HG03175 (cell line): ENCODE data around the gene FOXK1.
A peak's percentile ranks its signal among the peaks of the same experiment; 100 is the strongest.
"Not testable (repeated sequence)": the region's sequence is repeated elsewhere in the genome, so short reads cannot be mapped to it uniquely, and the experiment has no call there.

Source experiments
- ATAC-seq: cut with Tn5 transposase; IDR thresholded peaks from one replicate; pipeline ENCODE4 v1.9.1; 2021; ENCODE audit warnings: mild to moderate bottlenecking, moderate library complexity; ENCODE audit not compliant: unreplicated experiment

The FOXK1 gene

GRCh38 chr7:4665661-4666060 lies 16.4 kb upstream of the FOXK1 start:
- ATAC-seq = no peak

- ATAC-seq = no peak
These were observed 14.2 kb upstream of the FOXK1 start for GRCh38 chr7:4667776-4668509.

DNA sequence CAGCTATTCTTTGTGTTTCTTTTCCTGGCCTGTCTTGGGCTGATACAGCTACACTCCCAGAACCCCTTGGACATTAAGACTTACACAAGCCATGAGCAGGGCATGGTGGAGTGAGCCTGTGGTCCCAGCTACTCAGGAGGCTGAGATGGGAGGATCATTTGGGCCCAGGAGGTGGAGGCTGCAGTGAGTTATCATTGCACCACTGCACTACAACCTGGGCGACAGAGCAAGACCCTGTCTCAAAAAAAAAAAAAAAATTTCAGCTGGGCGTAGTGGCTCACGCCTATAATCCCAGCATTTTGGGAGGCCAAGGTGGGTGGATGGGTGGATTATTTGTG lies 13.6 kb upstream of the FOXK1 start:
- ATAC-seq = no peak

DNA sequence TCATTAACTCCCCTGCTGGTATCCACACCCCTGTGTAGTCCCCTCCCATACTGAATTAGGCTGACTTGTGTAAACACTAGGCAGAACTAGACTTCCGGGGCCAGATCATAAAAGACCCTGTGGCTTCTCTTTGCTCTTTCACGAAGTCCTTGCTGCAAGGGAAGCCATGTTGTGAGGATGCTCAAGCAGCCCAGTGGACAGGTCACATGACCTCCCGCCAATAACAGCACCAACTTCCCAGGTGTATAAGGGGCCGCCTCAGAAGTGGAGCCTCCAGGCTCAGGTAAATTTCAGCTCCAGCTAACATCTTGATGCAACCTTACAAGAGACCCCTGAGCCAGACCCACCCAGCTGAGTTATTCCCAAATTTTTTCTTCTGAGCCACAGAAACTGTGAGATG lies 11.3 kb upstream of the FOXK1 start:
- ATAC-seq = no peak

GRCh38 chr7:4675771-4676367 lies 6.2 kb upstream of the FOXK1 start:
- no peak for ATAC-seq

GRCh38 chr7:4677518-4677917 lies 4.6 kb upstream of the FOXK1 start:
- ATAC-seq = not testable (repeated sequence)

- no peak for ATAC-seq
These were observed 760 bp upstream of the FOXK1 start for GRCh38 chr7:4681218-4681851.

GRCh38 chr7:4682621-4683042 lies 537 bp downstream of the FOXK1 start:
- ATAC-seq = peak; percentile 30

DNA sequence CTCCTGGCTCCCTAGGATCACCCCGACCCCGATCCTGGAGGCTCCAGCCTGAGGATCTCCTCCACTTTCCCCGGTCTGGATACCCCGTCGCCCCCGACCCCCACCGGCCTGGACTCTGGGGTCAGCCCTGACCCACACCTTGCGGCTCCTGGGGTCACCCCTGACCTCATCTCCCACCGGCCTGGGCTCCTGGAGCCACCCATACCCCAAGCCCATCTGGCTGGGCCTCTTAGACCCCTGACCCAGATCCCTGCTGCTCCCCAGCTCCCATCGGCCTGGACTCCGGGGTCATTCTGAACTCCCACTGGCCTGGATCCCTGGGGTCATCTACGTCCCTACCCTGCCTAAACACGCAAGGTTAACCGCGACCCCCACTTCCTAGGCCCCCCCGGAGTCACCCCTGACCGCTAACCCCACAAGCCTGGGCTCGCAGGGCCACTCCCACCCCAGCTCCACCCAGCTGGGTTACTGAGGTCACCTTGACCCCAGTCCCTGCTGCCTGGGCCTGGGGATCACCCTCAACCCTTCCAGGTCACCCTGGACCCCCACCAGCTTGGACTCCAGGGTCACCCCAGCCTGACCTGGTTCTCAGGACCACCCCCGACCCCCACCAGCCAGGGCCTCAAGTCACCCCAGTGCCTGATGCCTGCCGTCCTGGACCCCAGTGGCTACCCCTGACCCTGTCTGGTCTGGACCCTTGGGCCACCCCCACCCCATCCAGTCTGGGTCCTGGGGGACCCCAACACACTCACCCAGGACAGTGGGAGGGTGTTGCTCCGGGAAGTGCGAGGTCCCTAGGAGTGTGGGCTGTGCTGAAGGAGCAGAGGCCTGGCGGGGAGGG lies 1.2 kb downstream of the FOXK1 start:
- no peak for ATAC-seq

- ATAC-seq = peak; percentile 29
These were observed 1.9 kb downstream of the FOXK1 start for GRCh38 chr7:4683884-4684565.

GRCh38 chr7:4684846-4685245 lies 2.8 kb downstream of the FOXK1 start:
- ATAC-seq = no peak

- ATAC-seq = not testable (repeated sequence)
These were observed 3.6 kb downstream of the FOXK1 start for GRCh38 chr7:4685676-4686075.

DNA sequence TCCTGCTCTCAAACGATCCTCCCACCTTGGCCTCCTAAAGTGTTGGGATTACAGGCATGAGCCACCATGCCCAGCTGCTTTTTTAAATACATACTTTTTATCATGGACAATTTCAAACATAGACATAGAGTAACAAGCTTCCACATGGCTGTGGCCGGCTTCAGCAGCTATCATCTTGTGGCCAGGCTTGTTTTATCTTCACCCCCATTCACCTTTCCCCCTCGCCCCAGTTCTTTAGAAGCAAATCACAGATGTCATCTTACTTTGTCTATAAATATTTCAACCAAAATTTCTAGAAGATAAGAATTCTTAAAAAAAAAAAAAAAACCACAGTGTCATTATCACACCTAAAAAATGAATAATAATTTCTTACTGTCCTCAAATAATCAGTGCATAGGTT lies 5.9 kb downstream of the FOXK1 start:
- ATAC-seq = no peak

DNA sequence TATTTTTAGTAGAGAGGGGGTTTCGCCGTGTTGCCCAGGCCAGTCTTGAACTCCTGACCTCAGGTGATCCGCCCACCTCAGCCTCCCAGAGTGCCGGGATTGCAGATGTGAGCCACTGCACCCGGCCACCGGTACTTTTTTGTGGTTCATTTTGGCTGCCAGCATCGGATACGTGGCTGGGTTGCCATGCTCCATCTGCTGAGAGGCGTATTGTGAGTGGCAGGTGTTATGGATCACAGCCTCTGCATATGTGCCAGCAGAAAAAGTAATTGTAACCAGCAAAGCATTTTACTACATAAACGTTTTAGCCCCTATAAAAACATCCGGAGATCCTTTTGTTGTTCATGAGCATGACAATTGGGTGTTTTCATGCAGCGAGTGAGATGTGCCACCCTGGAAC lies 7.1 kb downstream of the FOXK1 start:
- no peak for ATAC-seq

DNA sequence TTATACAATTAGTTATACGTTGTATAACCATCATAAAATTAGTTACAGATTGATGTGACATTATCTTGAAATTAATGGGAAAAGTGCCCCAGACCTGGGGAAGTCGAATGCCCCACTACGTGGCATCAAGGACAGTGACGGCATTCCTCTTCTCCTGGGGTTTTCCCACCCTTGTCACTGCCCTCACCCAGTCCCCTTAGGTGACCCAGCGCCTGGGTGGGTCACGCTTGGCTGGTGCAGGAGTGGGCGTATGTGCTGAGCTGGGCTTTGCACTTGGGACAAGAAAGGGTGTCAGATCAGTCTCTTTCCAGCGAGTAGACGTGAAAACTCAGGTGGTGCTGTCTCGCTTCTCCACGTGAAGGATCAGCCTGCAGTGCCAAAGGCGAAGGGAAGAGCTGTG lies 7.6 kb downstream of the FOXK1 start:
- ATAC-seq = no peak

DNA sequence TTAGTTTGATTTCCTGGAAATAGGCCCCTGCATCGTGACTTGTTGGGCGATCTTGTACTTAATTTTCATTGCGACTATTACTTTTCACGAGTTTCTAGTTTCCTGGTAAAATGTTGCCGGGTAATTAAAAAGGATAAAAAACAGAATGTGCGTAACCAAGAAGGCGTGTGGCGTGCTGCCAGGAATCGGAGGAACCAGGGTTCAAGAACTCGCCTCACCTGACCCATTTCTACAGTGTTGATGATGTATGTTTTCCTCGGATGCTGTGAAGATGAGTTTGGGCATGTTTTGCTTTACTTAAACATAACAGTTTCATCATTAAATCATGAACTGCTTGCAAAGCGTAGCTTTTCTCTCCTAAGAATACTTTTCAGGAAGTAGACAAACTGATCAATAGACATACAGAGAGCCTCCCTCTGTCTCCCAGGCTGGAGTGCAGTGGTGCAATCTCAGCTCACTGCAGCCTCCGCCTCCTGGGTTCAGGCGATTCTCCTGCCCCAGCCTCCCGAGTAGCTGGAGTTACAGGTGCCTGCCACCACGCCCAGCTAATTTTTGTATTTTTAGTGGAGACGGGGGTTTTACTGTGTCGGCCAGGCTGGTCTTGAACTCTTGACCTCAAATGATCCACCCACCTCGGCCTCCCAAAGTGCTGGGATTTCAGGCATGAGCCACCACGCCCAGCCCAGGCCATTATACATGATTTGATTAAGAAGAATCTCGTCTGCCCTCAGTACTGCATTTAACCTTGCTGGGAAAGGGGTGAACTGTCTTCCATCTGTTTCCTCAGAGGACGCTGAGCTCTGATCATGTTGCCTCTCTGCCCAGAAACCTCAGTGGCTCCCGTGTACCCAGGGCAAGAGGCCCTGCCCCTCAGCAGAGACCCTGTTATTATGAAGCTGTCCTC lies 9.1 kb downstream of the FOXK1 start:
- no peak for ATAC-seq

- ATAC-seq = no peak
These were observed 10.0 kb downstream of the FOXK1 start for GRCh38 chr7:4692055-4692454.

GRCh38 chr7:4692622-4693021 lies 10.5 kb downstream of the FOXK1 start:
- ATAC-seq = not testable (repeated sequence)

GRCh38 chr7:4693152-4693551 lies 11.1 kb downstream of the FOXK1 start:
- ATAC-seq = no peak

GRCh38 chr7:4693749-4694148 lies 11.7 kb downstream of the FOXK1 start:
- no peak for ATAC-seq
